ENCODE measurements around the gene RBM19. TPM values are rescaled to one million over a fixed set of nuclear protein-coding genes. Genes with fewer than 3 reads are reported as not detected.

Gene RBM19
- total RNA-seq, 2 experiments from 2014 or later: 41.7 to 42.6 TPM

DNA sequence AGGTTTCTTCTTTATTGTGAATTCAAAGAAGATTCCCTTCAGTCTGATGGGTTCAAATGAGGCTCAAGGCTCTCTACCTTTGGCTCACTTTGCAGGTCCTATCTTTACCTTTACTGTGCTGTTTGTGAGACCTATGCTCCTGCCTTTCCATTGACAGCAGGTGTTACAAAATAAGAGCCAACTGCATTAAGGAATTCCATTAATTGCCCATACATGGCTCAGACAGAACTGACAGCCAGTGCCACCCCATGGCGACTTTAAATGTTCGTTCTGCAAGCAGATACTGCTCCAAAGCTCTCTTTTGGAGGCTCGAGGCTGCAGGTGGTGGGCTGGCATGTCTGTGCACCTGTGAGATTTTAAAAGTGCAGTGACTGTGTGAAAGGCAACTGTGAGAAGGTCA lies 44.7 kb downstream of the RBM19 start:
- DNase-seq (no peak), ATAC-seq (ENCODE audit: low read depth) (no peak)
- Mint-ChIP-seq H3K27ac (no peak overlapping the region), H3K27me3 (no peaks in the 10 kb centered on the region), H3K36me3 (peaks cover 16% of the 10 kb centered on the region), H3K9me3 (no peaks in the 10 kb centered on the region), H3K4me1 (peaks cover 2% of the 10 kb centered on the region), H3K4me3 (no peak overlapping the region)
- POLR2A ChIA-PET: no interaction called here

- ATAC-seq (ENCODE audit: low read depth) (no peak), DNase-seq (no peak)
- Mint-ChIP-seq H3K27me3 (no peaks in the 10 kb centered on the region), H3K27ac (no peak overlapping the region), H3K36me3 (peaks cover 11% of the 10 kb centered on the region), H3K9me3 (no peaks in the 10 kb centered on the region), H3K4me3 (no peak overlapping the region), H3K4me1 (peaks cover 2% of the 10 kb centered on the region)
- POLR2A ChIA-PET: interaction anchor here (0.5 kb wide), 1 partner anchor 152 kb away, joined by 3 read pairs; no protein-coding TSS in a partner anchor
These were observed 46.3 kb downstream of the RBM19 start for GRCh38 chr12:113919791-113920190.

- H3K27ac Mint-ChIP-seq: no peak overlapping the region
- DNase-seq (no peak), ATAC-seq (ENCODE audit: low read depth) (no peak)
- peaks cover 8% of the 10 kb centered on the region for H3K36me3 Mint-ChIP-seq
- peaks cover 2% of the 10 kb centered on the region for H3K4me1 Mint-ChIP-seq
- POLR2A ChIA-PET: no interaction called here
- H3K9me3 Mint-ChIP-seq: no peaks in the 10 kb centered on the region
- no peaks in the 10 kb centered on the region for H3K27me3 Mint-ChIP-seq
- H3K4me3 Mint-ChIP-seq: no peak overlapping the region
These were observed 47.8 kb downstream of the RBM19 start for GRCh38 chr12:113918306-113918705.

- ATAC-seq (ENCODE audit: low read depth) (no peak), DNase-seq (no peak)
- Mint-ChIP-seq H3K4me3 (no peak overlapping the region), H3K27ac (no peak overlapping the region), H3K9me3 (no peaks in the 10 kb centered on the region), H3K4me1 (peaks cover 2% of the 10 kb centered on the region), H3K36me3 (peaks cover 7% of the 10 kb centered on the region), H3K27me3 (no peaks in the 10 kb centered on the region)
- POLR2A ChIA-PET: no interaction called here
These were observed 48.7 kb downstream of the RBM19 start for GRCh38 chr12:113917393-113917792.

GRCh38 chr12:113914806-113915205 lies 51.3 kb downstream of the RBM19 start:
- Mint-ChIP-seq H3K4me3 (no peak overlapping the region), H3K4me1 (no peaks in the 10 kb centered on the region), H3K36me3 (peaks cover 5% of the 10 kb centered on the region), H3K9me3 (no peaks in the 10 kb centered on the region), H3K27ac (no peak overlapping the region), H3K27me3 (no peaks in the 10 kb centered on the region)
- POLR2A ChIA-PET: no interaction called here
- DNase-seq (no peak), ATAC-seq (ENCODE audit: low read depth) (no peak)

DNA sequence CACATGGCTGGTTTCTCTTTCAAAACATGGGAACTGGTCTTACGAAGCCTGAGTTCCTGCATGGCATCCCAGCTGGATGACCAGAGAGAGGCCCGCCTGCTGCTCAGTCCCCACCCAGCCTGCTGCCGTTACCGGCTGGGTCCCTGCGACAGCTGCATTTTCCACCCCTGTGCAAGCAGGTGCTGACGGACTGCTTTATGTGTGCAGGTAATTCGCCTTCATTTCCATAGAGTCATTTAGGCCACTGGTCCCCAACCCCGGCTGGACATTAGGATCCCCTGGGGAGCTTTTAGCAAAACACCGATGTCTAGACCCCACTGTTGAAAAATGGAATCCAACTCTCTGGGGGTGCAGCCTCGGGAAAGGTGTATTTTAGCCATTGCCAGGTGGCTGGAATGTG lies 51.9 kb downstream of the RBM19 start:
- DNase-seq (no peak), ATAC-seq (ENCODE audit: low read depth) (no peak)
- Mint-ChIP-seq H3K9me3 (no peaks in the 10 kb centered on the region), H3K27me3 (no peaks in the 10 kb centered on the region), H3K36me3 (peaks cover 5% of the 10 kb centered on the region), H3K4me1 (no peaks in the 10 kb centered on the region), H3K4me3 (no peak overlapping the region), H3K27ac (no peak overlapping the region)
- POLR2A ChIA-PET: no interaction called here

DNA sequence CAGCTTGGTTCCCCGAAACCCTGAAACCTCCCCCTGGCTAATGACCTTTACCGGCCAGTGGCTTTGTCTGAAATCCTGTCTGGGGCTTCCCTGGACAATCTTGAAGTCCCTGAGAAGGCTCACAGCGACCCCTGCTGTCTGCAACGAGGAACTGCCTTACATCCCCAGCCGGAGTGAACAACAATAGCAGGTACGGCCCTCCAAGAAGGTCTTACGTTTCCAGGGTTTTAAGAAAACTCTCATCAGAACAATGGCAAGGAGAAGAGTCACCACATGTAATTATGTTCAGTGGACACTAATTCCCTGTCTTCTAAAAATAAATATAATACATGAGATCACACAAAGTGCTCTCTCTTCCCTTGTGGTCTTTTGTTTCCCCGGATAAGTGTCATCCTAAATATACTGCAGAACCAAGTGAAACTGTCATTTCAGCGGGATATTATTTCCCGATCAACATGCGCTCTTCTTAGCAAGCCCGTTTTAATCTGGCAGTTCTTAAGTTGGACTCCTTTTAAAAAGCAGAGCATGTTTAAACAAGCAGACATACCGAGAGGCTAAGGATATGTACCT lies 53.3 kb downstream of the RBM19 start:
- Mint-ChIP-seq H3K36me3 (peaks cover 5% of the 10 kb centered on the region), H3K4me3 (no peak overlapping the region), H3K9me3 (no peaks in the 10 kb centered on the region), H3K27me3 (no peaks in the 10 kb centered on the region), H3K4me1 (no peaks in the 10 kb centered on the region), H3K27ac (no peak overlapping the region)
- peak; percentile 60 for DNase-seq
- ATAC-seq (ENCODE audit: low read depth): no peak
- POLR2A ChIA-PET: no interaction called here

DNA sequence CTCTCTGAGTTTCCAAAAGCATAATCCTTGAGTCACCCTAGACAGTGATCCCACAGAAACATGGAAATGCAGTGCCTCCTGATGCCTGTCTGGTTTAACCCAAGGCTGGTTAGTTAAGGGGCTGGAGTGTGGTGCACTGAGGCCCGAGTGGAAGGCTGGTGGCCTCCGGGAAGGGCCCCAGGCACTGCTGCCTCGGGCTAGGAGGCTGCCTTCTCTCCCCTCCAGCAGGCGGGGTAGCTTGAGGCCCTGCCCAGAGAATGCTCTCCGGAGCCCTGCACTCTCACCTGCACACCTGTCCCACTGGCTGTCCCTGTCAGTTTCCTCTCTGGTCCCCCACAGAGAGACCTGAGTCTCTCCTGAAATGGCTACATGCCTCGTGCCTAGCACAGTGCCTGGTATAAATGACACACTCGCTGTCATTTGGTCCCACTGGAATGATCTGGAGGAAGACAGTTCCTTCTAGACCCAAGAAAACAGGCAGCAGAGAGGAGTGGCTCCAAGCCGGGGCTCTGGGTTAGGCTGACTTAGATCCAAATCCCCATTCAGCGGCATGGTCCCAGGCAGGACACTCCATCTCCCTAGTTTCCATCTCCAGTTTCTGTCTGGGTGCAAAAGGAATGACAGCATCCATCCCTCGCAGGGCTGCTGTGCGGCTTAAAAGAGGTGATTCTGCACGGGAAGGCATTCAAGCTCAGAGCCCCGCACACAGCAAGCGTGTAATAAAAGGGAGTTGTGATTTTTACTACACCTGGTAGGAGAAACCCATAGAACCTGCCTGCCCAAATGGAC lies 54.0 kb downstream of the RBM19 start:
- H3K9me3 Mint-ChIP-seq: no peaks in the 10 kb centered on the region
- H3K4me3 Mint-ChIP-seq: no peak overlapping the region
- H3K27me3 Mint-ChIP-seq: no peaks in the 10 kb centered on the region
- DNase-seq (no peak), ATAC-seq (ENCODE audit: low read depth) (no peak)
- H3K4me1 Mint-ChIP-seq: no peaks in the 10 kb centered on the region
- H3K27ac Mint-ChIP-seq: no peak overlapping the region
- POLR2A ChIA-PET: no interaction called here
- H3K36me3 Mint-ChIP-seq: peaks cover 3% of the 10 kb centered on the region

- Mint-ChIP-seq H3K4me3 (no peak overlapping the region), H3K4me1 (no peaks in the 10 kb centered on the region), H3K27ac (no peak overlapping the region), H3K36me3 (peaks cover 2% of the 10 kb centered on the region), H3K9me3 (no peaks in the 10 kb centered on the region), H3K27me3 (no peaks in the 10 kb centered on the region)
- no peak for DNase-seq
- ATAC-seq (ENCODE audit: low read depth): no peak
- POLR2A ChIA-PET: no interaction called here
These were observed 55.3 kb downstream of the RBM19 start for GRCh38 chr12:113910751-113911272.

GRCh38 chr12:113909776-113910420 lies 56.2 kb downstream of the RBM19 start:
- POLR2A ChIA-PET: no interaction called here
- Mint-ChIP-seq H3K9me3 (no peaks in the 10 kb centered on the region), H3K4me1 (no peaks in the 10 kb centered on the region), H3K27ac (no peak overlapping the region), H3K36me3 (peaks cover 5% of the 10 kb centered on the region), H3K27me3 (no peaks in the 10 kb centered on the region), H3K4me3 (no peak overlapping the region)
- DNase-seq (no peak), ATAC-seq (ENCODE audit: low read depth) (no peak)

- Mint-ChIP-seq H3K27ac (no peak overlapping the region), H3K27me3 (no peaks in the 10 kb centered on the region), H3K4me1 (no peaks in the 10 kb centered on the region), H3K4me3 (no peak overlapping the region), H3K36me3 (peaks cover 6% of the 10 kb centered on the region), H3K9me3 (no peaks in the 10 kb centered on the region)
- DNase-seq (no peak), ATAC-seq (ENCODE audit: low read depth) (no peak)
- POLR2A ChIA-PET: no interaction called here
These were observed 57.5 kb downstream of the RBM19 start for GRCh38 chr12:113908584-113909100.

DNA sequence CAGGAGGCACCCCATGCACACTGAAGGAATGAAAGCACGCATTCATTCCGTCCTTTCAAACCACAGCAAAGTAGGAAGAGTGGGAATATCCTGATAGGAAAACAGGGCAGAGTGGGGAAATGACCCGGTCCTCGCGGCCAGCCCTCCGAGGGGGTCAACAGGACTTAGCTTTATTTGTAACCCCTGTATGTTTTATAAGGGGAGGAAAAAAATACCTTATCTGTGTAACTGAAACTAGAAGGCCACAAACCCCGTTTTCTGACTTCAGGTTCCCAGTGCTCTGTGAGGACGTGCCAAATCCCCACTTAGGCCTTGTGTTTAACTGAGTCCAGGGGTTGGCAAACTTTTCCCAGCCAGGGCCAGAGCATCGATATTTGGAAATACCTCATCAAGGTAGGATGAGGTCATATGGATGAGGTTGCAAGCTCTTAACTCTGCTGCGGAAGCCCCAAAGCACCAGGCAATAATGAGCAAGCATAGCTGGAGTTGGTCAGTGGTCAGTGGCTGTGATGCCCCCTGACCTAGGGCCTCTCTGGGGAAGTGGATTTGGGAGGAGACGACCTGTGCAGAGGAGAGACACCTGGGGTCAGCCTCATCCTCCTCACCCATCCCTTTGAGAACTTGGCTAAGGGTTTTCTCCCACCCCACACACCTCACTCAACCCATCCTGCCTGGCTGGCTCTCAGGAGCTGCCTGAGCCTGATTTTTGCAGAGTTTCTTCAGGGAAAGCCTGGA lies 58.5 kb downstream of the RBM19 start:
- Mint-ChIP-seq H3K4me1 (no peaks in the 10 kb centered on the region), H3K36me3 (peaks cover 6% of the 10 kb centered on the region), H3K27me3 (no peaks in the 10 kb centered on the region), H3K4me3 (no peak overlapping the region), H3K9me3 (no peaks in the 10 kb centered on the region), H3K27ac (no peak overlapping the region)
- no peak for DNase-seq
- no peak for ATAC-seq (ENCODE audit: low read depth)
- POLR2A ChIA-PET: no interaction called here

- Mint-ChIP-seq H3K4me3 (no peak overlapping the region), H3K36me3 (peaks cover 6% of the 10 kb centered on the region), H3K27me3 (no peaks in the 10 kb centered on the region), H3K4me1 (no peaks in the 10 kb centered on the region), H3K9me3 (no peaks in the 10 kb centered on the region), H3K27ac (no peak overlapping the region)
- DNase-seq (no peak), ATAC-seq (ENCODE audit: low read depth) (no peak)
- POLR2A ChIA-PET: no interaction called here
These were observed 59.5 kb downstream of the RBM19 start for GRCh38 chr12:113906411-113907200.
